ENCODE data around the gene COX6B1. TPM values are rescaled to one million over a fixed set of nuclear protein-coding genes. Genes with fewer than 3 reads are reported as not detected.

The COX6B1 gene
- total and polyA plus RNA-seq, 2 of the 8 experiments (the other 6 are each of a cell fraction or from before 2014, with no cell fraction given): 437 to 1,052 TPM

DNA sequence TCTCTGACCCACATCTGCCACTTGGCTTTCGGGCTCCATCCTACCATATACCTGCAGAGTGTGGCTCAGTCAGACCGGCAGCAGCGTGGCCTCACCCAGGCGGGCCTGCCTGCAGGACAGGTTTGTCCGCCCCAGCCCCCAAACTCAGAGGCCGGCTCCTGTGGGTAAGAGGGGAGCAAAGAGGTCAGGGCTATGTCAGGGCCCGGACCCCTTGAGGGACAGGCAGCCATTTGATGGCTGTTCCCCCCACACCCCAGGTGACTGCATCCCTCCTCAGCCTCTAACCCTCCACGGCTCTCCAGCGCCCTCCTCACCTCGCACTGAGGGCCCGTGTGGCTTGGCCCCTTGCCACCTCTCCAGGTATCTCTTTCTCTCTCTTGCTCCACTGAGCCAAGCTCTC, 43.9 kb downstream of the COX6B1 start (continued):
- TF ChIP-seq TAF7 (optimal IDR thresholded peaks at IDR 0.05; ENCODE audit: borderline replicate concordance, low read depth, low read length): no peak
- TF ChIP-seq TEAD4 (IDR thresholded peaks at IDR 0.05; ENCODE audit: low read depth, low read length): no peak
- TF ChIP-seq POLR2A (IDR thresholded peaks at IDR 0.05; ENCODE audit: control extremely low read depth in 1 of 2, low read depth in 2 of 2, low read length in 2 of 2): no peak
- TF ChIP-seq SP2 (IDR thresholded peaks at IDR 0.05; ENCODE audit: low read length): no peak
- no peak for TF ChIP-seq KDM4A (IDR thresholded peaks at IDR 0.05; ENCODE audit: low read depth, low read length, severe bottlenecking)
- TF ChIP-seq, protein P1, sequence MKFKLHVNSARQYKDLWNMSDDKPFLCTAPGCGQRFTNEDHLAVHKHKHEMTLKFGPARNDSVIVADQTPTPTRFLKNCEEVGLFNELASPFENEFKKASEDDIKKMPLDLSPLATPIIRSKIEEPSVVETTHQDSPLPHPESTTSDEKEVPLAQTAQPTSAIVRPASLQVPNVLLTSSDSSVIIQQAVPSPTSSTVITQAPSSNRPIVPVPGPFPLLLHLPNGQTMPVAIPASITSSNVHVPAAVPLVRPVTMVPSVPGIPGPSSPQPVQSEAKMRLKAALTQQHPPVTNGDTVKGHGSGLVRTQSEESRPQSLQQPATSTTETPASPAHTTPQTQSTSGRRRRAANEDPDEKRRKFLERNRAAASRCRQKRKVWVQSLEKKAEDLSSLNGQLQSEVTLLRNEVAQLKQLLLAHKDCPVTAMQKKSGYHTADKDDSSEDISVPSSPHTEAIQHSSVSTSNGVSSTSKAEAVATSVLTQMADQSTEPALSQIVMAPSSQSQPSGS (IDR thresholded peaks at IDR 0.05; ENCODE audit: low read length): no peak
- no peak for TF ChIP-seq SP1 (IDR thresholded peaks at IDR 0.05; ENCODE audit: low read depth, low read length)
- TF ChIP-seq RFX5 (IDR thresholded peaks at IDR 0.05; ENCODE audit: borderline replicate concordance, low read depth, low read length): no peak
- no peak for TF ChIP-seq NRF1 (IDR thresholded peaks at IDR 0.05; ENCODE audit: low read depth, low read length)
